A204.1 (cell line): Measurements from ENCODE around the gene NFATC2.
"Not testable (repeated sequence)": the region's sequence is repeated elsewhere in the genome, so short reads cannot be mapped to it uniquely, and the experiment has no call there.

Source experiments
- FAIRE-seq: peaks from 2 replicates; lab custom pipeline; 2012; peaks lifted over from hg19 to GRCh38; lab: Jason Lieb, UNC

Gene NFATC2

DNA sequence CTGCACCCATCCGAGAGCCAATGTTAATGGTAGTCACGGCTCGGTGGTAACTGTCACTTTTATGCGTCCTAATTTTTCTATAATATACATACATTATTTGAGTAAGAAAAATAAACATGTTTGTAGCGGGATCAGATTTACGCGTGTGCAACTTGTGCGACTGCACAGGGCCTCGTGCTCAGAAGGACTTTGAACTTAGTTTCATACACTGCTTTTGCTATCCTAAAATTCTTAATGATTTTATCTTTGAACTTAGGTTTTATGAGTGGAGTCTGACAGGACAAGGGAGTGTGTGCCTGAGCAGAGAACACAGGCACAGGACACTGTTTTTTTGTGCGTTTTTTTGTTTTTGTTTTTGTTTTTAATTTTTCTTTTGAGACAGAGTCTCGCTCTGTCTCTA is 189.7 kb downstream of the NFATC2 start:
- FAIRE-seq = no peak

DNA sequence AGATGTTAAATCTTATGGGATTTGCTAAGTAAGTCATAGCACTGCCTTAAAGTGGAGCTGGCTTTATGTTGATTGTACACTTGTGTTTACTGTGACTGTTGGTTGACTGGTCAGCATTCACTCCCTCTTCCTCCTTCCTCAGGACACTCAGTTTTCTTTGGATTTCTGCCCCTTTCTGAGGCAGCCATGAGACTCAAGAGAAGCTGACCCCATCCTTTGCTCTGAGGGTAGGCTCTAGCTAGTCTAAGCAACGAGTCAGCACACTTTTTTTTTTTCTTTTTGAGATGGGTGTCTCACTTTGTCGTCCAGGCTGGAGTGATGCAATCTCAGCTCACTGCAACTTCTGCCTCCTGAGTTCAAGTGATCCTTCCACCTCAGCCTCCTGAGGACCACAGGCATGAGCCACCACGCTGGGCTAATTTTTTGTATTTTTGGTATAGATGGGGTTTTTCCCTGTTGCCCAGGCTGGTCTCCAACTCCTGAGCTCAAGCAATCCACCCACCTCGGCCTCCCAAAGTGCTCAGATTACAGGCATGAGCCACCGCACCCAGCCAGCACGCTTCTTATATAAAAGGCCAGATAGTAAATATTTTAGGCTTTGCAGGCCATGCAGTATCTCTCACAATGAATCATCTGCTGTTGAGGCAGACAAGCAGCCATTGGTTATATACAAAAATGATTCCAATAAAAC is 191.4 kb downstream of the NFATC2 start:
- no peak for FAIRE-seq

DNA sequence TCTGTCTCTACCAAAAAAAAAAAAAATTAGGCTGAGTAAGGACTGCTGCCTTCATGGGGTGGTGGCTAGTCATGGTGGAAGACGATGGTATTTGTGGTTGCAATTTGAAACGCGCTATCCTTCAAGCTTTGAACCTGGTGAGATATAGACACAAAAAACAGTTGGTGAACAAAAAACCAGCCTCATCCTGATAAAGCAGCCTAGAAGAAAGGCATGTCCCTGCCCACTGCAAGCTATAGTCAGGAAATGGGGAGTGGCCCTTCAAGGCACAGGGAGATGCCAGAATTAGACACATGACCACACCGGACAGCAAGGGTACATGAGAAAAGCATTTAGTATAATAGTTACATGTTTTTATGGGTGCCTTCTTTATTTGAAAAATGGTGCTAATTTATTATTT is 193.6 kb downstream of the NFATC2 start:
- no peak for FAIRE-seq

DNA sequence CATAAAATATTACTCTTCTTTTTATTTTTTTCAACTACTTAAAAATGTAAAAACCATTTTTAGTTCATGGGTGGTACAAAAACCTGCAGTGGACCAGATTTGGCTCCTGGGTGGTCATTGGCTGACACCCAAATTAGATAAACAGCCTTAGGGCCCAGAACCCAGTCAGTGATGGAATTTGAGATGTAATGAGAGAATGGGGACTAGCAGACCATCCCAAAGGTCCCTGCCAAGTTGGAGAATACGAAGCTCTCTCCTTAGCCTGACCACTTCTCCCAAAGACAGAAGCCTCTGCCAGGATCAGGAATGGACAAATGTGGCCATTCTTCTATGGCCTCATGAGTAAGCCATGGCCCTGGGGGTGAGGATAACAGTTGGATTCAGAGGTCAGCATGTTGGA is 194.7 kb downstream of the NFATC2 start:
- no peak for FAIRE-seq

DNA sequence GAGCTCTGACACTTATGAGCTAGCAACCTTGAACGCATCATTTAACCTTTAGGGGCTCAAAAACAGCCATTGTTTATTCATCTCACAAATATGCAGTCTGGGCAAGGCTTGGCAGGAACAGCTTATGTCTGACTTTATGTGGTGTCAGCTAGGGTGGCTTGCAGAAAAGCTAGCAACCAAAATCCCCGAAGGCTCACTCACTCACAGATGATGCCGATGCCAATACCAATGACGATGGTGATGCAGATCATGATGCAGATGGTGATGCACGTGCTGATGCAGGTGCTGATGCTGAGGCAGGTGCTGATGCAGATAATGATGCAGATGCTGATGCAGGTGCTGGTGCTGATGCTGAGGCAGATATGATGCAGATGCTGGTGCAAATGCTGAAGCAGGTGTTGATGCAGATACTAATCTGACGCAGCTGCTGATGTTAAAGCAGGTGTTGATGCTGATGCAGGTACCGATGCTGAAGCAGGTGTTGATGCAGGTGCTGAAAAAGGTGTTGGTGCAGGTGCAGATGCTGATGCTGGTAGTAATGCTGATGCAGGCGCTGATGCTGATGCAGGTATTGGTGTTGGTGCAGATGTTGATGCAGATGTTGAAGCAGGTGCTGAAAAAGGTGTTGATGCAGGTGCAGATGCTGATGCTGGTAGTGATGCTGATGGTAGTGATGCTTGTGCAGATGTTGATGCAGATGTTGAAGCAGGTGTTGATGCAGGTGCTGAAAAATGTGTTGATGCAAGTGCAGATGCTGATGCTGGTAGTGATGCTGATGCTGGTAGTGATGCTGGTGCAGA is 195.6 kb downstream of the NFATC2 start:
- no peak for FAIRE-seq

DNA sequence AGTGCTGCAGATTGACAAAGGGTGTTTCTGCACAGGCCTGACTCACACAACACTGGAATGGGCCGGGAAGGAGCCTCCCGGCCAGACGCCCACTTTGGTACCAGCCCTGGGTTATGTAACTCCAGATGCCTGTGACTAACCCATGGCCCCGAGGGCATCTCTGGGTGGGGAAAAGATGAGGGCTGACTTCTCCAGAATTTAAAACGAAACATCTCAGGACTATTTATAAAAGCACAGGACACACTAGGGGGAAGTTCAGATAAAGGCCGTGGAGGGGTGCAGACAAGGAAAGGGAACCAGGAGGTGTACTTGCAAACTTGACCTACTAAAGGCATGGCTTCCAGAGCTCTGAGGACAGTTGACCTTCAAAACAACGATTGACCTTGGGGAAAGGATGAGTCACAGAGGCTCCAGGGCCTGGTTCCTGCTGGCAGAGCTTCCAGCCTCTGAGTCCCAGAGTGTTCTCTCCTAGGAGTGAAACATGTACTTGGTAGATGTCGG is 196.9 kb downstream of the NFATC2 start:
- FAIRE-seq = no peak

DNA sequence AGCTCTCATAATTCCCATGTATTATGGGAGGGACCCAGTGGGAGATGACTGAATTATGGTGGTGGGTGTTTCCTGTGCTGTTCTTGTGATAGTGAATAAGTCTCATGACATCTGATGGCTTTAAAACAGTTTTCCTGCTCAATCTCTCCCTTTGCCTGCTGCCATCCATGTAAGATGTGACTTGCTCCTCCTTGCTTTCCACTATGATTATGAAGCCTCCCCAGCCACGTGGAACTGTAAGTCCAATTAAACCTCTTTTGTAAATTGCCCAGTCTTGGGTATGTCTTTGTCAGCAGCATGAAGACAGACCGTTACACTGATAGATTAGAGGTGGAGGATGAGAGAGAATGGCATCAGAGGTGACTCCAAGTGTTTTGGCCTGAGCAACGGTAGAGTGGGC is 198.7 kb downstream of the NFATC2 start:
- not testable (repeated sequence) for FAIRE-seq

DNA sequence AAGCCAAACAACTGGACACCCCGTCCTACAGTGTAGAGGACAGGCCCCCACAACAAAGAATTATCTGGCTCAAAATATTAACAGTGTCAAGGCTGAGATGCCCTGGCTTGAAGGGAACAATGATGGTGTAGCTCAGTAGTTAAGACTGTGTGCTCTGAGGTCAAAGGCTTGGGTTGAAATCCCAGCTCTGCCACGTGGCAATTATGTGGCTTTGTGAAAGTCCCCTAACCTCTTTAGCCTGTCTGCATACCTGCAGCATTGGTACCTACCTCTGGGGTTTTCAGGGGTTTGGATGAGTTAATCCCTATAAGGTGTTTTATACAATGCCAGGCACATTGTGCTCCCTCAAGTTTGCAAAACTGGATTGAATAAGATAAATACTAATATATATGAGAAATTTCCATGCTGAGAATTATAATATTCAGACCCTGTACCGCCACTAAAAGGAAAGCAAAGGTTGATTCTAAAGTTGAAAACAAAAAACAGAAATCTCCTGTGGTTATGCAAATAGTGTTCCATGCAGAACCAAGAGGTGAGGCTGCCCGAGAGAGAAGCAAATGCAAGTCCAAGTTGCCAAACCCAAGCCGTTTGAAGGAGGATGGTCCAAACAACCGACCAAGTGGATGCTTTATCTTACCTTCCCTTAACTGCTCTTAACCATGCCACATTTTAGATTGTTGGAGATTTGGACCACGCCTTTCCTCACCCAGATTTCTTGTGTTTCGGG is 199.8 kb downstream of the NFATC2 start:
- FAIRE-seq = no peak

DNA sequence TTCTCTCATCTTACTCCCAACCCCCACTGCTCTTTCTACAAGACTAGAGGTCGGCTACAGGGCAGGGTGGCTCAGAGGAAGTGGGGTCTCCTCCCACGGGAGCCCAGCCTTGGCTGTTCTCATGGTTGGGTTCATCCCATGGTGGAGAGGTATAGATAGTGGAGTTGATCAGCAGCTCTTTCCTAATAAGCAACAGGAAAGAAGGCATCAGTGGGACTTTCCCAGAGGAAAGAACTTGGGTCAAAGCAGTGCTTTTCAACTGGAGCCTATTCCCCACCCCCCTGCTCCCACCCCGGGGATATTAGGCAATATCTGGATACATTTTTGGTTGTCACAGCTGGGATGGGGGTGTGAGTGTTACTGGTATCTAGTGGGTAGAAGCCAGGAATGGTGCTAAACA is 200.9 kb downstream of the NFATC2 start:
- FAIRE-seq = no peak

DNA sequence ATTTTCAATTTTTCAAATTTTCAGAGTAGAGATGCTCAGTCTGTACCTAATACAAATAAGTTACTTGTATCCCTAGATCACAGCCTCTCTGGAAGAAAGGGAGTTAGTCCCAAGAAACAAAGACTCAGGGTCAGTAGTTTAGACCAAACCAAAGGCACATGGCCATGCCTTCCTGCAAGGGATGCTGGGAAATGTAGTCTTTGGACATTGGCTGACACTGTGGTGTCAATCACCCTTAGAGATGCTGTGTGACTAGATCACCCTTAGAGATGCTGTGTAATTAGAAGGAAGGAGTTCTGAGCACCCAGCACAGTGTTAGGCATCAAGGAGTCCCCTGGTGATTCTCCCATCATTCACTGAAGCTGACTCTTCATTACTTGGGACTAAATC is 202.1 kb downstream of the NFATC2 start:
- FAIRE-seq = no peak

DNA sequence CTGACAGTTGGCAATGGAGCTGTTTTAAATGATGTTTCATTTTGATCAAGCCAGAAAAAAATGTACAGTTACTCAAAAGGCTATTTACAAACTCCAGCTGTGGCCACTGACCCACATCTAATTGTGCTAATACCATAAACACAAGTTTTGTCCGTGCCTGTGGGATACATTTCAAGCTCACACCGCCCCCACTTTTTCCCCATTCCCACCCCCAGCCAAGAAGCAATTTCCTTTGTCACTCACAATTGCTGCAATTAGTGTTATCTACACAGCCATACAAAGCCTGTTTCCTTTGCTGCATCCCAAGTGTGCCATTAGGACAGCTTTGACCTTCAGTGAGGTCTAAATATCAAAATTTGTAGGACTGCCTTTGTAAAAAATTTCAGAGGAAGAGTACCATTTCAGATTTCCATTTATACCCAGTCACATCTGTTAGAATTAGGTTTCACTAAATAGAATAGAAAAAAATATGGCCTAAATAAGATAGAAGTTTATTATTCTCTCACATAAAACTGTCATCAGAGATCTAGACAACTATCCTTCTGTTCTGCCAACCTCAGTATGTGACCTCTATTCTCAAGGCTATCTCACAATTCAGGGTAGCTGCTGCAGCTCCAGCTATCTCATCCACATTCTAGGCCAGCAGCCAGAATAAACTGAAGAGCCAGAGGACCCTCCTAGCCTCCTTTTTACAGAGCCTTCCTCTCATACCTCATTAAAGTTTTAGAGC is 202.6 kb downstream of the NFATC2 start:
- no peak for FAIRE-seq

DNA sequence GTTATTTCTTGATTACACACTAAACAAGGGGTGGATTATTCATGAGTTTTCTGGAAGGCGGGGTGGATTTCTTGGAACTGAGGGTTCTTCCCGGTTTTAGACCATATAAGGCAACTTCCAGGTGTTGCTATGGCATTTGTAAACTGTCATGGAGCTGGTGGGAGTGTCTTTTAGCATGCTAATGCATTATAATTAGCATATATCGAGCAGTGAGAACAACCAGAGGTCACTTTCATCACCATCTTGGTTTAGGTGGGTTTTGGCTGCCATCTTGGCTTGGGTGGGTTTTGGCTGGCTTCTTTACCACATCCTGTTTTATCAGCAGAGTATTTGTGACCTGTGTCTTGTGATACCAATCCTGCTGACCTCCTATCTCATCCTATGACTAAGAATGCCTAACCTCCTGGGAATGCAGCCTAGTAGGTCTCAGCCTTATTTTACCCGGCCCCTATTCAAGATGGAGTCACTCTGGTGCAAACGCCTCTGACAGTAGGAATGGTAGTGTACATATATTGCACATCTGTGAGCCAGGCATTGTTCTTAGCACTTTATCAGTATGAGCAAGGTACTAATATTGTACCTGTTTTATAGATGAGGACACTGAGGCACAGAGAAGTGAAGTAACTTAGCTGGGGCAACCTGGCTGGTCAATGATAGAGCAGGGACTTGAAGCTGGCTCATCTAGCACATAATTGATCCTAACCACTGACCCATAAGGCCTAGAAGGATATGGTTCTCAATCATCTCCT is 203.7 kb downstream of the NFATC2 start:
- FAIRE-seq = no peak

DNA sequence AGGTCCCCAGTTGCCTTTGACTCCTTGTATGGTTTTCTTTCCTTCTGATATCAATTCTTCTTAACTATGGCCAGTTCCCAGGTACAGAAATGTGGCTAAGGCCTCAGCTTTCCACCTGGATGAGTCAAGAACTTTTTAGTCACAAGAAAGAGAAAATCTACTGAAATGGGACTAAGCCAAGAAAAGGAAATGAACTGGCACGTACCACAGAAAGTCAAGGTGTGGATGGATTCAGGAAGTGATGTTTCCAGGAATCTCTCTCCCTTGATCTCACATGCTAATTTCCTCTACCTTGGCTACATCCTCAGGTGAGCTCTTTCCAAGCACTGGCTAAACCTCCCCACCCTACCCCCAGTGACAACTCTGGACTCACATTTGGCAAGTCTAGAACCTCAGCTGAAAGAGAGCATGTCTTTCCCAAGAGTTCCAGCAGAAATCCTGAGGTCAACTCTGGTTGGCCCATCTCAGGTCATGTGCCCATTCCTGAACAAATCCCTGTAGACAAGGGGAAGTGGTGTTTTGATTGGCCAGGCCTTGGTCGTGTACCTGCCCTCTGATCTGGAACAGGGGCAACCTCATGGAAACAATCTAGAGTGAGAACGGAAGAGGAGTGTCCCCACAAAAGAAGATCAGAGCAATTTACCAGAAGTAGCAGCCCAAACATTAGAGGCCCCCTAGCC is 205.3 kb downstream of the NFATC2 start:
- FAIRE-seq = no peak
